GM21786 (cell line): ENCODE results near the gene SLC39A10.
A peak's percentile ranks its signal among the peaks of the same experiment; 100 is the strongest.
"Not testable (repeated sequence)": the region's sequence is repeated elsewhere in the genome, so short reads cannot be mapped to it uniquely, and the experiment has no call there.

ENCODE experiments used
- ATAC-seq: cut with Tn5 transposase; IDR thresholded peaks from one replicate; pipeline ENCODE4 v1.9.1; 2021; ENCODE audit not compliant: unreplicated experiment

SLC39A10 gene

DNA sequence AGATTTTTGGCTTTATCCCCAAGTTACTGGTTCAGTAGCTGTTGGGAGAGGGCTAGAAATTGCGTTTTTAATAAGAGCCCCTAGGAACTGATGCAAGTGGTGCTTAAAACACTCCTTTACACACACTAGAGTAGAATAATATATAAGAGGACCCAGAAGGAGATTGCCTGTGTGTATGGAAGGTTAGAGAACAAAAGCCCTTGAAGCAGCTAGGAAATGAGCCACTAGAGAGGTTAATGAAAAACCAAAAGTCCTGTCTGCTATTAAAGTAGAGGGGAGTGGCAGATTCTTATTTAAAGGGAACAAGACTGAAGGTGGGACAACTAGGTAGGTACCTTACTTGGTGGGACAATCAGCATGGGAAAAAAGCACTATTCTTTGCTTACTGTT is 14.4 kb upstream of the SLC39A10 start:
- no peak for ATAC-seq

DNA sequence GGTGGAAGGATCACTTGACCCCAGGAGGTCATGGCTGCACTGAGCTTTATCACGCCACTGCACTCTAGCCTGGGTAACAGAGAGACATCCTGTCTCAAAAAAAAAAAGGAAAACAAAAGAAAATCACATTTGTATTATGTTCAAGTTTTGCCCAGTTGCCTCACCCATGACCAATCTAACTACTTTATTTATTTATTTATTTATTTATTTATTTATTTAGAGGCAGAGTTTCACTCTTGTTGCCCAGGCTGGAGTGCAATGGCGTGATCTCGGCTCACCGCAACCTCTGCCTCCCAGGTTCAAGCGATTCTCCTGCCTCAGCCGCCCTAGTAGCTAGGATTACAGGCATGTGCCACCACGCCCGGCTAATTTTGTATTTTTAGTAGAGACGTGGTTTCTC is 12.3 kb upstream of the SLC39A10 start:
- not testable (repeated sequence) for ATAC-seq

DNA sequence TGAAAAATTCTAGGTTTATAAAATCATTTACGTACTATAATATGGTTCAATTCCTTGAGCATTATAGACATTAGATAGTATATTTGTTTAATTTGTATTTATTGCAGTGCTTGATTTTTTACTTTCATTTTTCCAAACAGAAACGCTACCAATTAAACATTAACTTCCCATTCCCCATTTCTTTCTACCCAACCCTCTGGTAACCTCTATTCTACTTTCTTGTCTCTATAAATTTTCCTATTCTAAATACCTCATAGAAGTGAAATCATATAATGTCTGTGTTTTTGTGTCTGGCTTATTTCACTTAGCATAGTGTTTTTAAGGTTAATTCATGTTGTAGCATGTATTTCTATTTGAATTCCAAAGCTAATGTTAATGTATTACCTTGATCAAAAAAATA is 11.6 kb upstream of the SLC39A10 start:
- ATAC-seq = no peak

- no peak for ATAC-seq
These were observed 10.6 kb upstream of the SLC39A10 start for GRCh38 chr2:195646424-195646823.

GRCh38 chr2:195647302-195647701 is 9.7 kb upstream of the SLC39A10 start:
- peak; percentile 18 for ATAC-seq

GRCh38 chr2:195648370-195648769 is 8.7 kb upstream of the SLC39A10 start:
- not testable (repeated sequence) for ATAC-seq

DNA sequence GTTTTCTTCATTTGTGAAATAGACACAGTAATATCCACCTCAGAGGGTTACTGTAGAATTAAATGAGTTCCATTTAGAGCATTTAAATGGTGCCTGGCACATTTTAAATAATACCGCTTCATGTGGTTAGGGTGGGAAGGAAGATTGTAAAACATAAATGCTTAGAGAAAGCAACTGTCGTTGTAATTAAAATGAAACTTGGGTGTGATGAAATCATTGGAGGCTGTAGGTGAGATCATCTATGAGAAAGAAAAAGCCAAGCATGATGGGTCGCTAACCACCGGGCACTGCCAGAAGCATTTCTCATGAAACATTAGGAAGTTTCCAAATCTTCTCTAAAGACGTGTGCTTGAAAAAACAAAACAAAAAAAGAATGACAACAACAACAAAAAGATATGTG is 8.2 kb upstream of the SLC39A10 start:
- no peak for ATAC-seq

- peak; percentile 19 for ATAC-seq
These were observed 7.3 kb upstream of the SLC39A10 start for GRCh38 chr2:195649629-195650190.

DNA sequence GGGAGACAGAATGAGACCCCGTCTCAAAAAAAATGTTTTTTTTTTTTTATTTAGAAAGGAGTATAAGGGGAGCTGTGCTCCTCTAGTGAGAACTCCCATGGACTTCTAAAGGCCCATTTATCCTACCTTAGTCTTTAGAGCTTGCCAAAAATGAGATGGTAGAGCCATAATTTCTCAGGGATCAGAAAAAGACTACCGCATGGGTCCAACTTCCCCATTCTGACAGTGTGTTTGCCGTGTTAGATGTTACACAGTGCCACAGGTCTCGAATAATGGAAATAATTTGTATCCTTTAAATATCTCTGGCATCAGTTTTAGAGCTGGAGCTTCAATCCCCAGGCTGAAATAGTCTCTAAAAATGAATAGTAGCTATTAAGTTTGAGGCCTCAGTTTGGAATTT is 6.0 kb upstream of the SLC39A10 start:
- ATAC-seq = no peak

- no peak for ATAC-seq
These were observed 4.1 kb upstream of the SLC39A10 start for GRCh38 chr2:195652911-195653310.

DNA sequence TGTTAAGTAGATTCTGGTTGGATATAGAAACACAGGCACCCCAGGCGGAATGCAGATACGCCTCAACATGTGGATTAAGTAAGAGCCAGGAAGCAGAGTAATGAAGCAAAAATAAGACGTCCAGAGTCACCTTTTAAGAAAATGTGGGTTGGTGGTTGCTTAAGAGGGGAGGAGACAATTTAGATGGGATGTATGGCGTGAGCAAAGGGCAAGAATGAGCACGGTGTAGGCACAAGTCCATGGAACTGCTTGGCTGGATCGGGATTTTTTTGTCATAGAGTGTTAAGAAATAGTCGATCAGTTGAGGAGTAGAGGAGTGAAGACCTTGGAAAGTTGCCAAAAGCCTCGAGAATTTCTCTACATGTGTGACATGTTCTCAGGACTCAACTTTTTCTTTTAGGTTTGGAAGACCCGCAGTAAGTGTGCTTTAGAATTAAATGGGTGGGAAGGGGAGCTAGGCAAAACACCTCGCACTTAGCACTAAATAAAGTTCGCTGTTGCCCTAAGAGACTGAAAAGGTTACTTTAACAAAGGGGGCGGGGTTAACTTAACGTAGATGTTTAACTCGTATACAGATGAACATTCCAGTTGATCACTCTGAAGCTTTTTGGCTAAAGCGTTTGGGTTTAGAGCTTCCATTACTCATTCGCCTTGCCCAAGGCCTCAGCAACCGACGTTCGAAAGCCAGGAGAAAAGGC is 716 bp upstream of the SLC39A10 start:
- peak; percentile 26 for ATAC-seq

DNA sequence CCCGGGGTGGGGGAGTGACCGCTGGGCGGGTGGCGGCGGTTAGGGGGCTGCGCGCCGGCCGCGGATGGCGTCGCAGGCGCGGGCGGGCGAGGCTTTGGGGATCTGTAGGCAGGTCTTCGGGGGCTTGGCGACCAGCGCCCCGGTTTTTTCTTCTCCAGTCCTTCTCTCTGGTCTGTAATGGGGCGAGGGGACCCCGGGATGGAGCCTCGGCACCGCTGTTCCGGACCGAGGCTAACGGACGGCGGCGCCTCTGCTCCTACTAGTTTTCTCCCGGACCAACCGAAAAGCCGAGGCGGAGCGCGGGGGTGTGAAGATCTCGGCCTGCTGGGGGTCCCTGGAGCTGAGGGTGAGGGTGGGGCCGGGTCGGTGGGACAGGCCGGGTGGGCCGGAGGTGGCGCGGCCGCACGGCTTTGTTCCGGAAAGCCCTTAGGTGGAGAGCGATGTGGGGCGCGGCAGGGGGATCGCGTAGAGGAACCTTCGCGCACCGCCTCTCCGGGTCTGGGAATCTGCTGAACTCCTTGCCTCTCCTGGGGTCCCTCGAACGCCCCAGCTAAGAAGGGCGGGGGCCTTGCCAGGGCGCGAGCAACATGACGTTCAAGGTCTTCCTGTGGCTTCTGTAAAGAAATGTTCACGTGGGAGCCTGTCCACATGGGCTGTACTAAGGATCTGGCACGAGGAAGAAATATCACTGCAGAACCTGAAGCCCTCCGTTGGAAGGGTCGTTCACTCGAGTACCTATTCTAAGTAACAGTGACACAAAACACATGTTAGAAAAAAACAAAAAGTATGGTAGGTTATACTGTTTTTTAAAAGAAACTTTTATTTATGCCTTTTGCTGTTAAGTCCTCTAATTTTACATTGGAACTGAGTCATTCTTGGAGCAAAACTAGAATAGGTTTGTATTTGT is 861 bp downstream of the SLC39A10 start:
- ATAC-seq = peak; percentile 30

GRCh38 chr2:195658541-195658890 is 1.5 kb downstream of the SLC39A10 start:
- no peak for ATAC-seq

DNA sequence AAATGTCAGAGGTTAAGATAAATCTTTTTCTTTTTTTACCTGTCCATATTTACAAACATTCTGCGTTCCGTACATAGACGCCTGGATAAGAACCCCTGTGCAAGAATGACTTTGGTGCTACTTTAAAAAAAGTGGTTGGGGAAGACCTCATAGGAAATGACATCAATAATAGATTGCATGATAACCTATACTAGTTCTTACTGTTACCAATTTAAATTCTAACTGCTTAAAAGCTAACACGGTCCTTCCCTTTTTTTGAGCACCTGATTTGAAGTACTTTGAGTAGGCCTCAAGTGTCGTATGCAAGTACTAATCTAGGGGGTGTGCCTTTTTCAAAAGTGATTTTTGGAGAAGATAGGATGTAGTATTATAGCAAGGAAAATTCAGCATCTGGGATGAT is 2.1 kb downstream of the SLC39A10 start:
- ATAC-seq = no peak

- no peak for ATAC-seq
These were observed 3.2 kb downstream of the SLC39A10 start for GRCh38 chr2:195659982-195660890.

DNA sequence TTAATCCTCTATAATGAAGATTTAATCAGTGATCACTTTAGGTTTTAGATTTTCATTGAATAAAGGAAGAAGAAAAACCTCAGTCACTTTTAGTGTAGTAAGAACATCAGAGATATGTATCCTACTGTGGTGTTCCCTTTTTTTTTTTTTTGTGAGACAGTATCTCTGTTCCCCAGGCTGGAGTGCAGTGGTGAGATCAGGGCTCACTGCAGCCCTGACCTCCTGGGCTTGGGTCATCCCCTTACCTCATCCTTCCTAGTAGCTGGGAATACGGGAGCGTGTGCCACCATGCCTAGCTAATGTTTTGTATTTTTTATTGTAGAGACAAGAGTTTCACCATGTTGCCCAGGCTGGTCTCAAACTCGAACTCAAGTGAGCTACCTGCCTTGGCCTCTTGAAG is 5.1 kb downstream of the SLC39A10 start:
- ATAC-seq = no peak

- ATAC-seq = no peak
These were observed 6.0 kb downstream of the SLC39A10 start for GRCh38 chr2:195663007-195663406.

DNA sequence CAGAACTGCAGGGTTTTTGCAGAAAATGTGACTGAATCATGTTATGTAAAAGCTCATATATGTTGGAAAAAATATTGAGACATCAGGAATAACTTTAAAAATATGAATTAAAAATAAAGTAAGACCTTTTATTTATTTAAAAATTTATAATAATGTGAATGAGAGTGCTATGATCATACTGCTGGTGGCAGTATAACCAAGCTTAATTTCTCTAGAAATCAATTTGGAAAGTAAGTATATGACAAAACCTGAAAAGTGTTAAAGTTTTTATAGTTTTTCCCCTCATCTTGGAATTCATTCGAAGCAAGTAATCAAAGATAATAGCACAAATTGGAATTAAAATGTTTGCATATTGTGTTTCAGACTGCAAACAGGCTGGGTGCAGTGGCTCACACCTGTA is 7.5 kb downstream of the SLC39A10 start:
- no peak for ATAC-seq

GRCh38 chr2:195665153-195665552 is 8.1 kb downstream of the SLC39A10 start:
- not testable (repeated sequence) for ATAC-seq

GRCh38 chr2:195666113-195666712 is 9.2 kb downstream of the SLC39A10 start:
- no peak for ATAC-seq

DNA sequence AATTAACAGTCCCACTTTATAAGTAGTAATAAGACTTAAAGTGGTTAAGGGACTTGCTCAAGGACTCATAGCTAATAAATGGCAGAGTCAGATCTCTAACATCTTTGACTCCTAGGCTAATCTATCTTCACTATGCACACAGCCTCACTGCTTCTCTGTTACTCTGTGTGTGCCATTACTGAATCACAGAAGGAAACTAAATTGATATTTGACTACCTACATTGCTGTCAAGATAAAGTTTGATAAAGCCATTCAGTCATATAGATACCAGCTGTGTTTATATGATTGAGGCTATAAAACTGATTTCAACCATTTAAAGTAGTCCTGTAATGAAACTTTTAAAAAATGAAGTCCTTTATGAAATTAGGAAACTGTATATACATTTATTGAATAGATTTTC is 10.9 kb downstream of the SLC39A10 start:
- ATAC-seq = no peak
